GM10248 (cell line): Measurements from ENCODE around the gene S100A10.

Experiments used
- CTCF ChIA-PET: fragments of 300-600 bp; sonication (Branson Sonifier 250); formaldehyde crosslinking; extraction: SDS; loops from one replicate; lab custom pipeline; 2021; ENCODE audit warnings: antibody characterized with exemption; lab: Yijun Ruan, JAX
- POLR2A ChIA-PET: fragments of 350-650 bp; sonication (Branson Sonifier 250); formaldehyde crosslinking; extraction: SDS; loops from one replicate; lab custom pipeline; 2020; ENCODE audit warnings: antibody characterized with exemption; lab: Yijun Ruan, JAX
- DNase-seq: peaks from one replicate; pipeline ENCODE4 v3.0.0; 2012; ENCODE audit errors: extremely low spot score
- TF ChIP-seq, protein P1 (sequence below): IDR thresholded peaks from 2 replicates; pipeline ENCODE4 v1.5.1; 2012; ENCODE audit warnings: mild to moderate bottlenecking, low read depth; ENCODE audit errors: extremely low read depth, missing control alignments, control extremely low read depth

S100A10 gene

DNA sequence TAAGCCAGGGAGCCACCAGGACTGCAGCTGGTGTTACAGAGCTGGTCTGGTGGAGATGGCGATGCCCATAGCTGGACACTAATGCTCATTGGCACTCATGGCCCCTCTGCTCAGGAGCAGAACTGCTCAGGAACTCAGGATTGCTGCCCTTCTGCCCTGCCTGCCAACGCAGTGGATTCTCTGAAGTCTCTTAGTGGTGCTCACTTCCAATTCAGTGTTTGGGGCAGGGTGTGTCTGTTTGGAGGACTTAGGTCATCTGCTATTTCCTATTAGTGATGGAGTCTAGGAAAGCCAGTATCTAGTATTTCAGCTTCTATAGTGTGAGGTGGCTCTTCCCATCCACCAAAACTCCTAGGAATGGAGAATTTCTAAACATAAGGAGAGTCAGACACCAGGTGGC, 29.1 kb downstream of the S100A10 start:
- ChIA-PET POLR2A (no interaction called here), CTCF (interaction anchor here (1.0 to 9.1 kb wide), 2 partner anchors 32 to 37 kb away, joined by 3 to 131 read pairs; no protein-coding TSS in a partner anchor)
- DNase-seq, result no peak
- TF ChIP-seq, protein P1, sequence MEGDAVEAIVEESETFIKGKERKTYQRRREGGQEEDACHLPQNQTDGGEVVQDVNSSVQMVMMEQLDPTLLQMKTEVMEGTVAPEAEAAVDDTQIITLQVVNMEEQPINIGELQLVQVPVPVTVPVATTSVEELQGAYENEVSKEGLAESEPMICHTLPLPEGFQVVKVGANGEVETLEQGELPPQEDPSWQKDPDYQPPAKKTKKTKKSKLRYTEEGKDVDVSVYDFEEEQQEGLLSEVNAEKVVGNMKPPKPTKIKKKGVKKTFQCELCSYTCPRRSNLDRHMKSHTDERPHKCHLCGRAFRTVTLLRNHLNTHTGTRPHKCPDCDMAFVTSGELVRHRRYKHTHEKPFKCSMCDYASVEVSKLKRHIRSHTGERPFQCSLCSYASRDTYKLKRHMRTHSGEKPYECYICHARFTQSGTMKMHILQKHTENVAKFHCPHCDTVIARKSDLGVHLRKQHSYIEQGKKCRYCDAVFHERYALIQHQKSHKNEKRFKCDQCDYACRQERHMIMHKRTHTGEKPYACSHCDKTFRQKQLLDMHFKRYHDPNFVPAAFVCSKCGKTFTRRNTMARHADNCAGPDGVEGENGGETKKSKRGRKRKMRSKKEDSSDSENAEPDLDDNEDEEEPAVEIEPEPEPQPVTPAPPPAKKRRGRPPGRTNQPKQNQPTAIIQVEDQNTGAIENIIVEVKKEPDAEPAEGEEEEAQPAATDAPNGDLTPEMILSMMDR, result no peak

DNA sequence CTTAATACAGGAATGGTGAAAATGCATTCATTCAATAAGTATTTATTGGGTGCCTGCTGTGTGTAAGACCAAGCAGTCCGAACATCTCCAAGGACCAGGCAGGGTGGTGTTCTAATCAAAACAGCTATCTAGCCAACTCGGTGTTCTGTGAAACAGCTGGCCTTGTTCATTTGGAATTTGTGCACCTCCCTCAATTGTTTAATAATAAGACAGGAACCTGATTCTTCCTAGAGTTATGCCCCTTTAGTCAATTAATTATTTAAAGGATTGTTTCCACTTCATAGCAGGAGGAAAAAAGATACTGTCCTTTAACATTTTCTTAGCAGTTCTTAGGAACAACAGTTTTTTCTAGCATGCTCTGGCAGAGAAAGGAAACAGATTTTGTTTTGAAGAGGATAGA, 30.4 kb downstream of the S100A10 start:
- TF ChIP-seq, protein P1, result no peak
- no peak for DNase-seq
- CTCF ChIA-PET, result interaction anchor here (9.1 kb wide), 1 partner anchor 39 kb away, joined by 131 read pairs; no protein-coding TSS in a partner anchor
- POLR2A ChIA-PET, result no interaction called here

DNA sequence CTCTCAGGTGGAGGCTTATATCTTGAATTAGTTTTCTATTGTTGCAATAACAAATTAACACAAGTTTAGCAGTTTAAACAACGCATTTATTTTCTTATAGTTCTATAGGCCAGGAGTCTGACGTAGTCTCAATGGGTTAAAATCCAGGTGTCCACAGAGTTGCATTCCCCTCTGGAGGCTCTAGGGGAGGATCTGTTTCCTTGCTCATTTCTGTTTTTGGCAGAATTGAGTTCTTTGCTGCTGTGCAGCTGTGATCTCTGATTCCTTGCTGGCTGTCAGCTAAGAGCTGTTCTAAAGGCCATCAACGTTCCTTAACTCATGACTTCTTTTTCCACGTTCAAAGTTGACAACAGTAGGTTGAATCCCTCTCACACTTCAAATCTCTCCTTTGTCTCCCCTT, 31.8 kb downstream of the S100A10 start:
- no peak for DNase-seq
- POLR2A ChIA-PET, result no interaction called here
- TF ChIP-seq, protein P1, result no peak
- CTCF ChIA-PET, result no interaction called here

DNA sequence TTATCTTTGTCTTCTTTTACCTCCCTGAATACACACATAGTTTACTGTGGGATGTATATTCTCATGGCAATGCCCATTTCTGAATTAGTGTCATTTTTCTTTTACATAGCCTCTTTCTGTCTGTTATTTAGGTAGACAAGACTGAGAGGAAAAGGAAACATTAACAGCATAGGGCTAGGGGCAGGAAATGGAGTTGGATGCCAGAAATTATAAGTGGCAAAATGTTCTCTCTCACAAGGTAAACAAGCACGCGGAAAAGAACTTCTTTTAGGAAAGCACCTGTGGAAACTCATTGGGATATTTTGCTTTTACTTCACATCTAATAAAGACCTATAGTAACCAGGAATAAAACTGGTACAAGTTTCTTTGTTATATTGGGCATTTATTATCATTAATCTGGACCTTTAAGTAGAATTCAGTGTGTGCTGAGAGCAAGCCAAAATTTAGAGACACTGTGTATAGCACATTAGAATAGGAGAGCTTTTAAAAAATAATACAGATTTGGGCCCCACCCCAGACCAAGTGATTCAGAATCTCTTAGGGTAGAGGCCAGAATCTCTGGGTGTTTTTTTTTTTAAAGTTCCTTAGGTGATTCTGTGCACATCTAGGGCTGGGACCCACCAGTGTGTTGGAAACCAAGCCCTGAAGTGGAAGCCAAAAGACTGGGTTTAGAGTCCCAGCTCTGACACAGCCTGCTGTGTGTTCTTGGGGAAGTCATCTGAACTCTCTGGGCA, 32.7 kb downstream of the S100A10 start:
- DNase-seq, result no peak
- POLR2A ChIA-PET, result no interaction called here
- TF ChIP-seq, protein P1, result no peak
- CTCF ChIA-PET, result no interaction called here

DNA sequence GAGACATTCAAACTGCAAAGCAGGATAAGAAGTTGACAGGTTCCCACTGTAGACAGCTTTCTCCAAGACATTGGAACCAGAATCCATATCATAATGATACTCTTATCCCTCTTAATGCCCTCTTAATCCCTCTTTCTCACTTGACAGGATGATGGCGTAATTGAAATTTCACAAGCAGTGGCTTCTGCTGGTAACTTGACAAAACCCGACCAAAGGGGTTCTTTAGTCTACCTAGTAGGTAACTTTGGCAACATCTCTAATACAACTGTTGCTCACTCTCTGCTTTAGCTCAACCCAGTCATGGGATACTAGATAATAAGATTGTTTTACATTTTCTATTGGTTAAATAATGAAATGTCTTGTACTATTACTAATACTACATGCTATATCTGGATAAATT, 34.7 kb downstream of the S100A10 start:
- DNase-seq, result no peak
- CTCF ChIA-PET, result interaction anchor here (0.8 to 1.0 kb wide), 2 partner anchors 9 to 41 kb away, joined by 3 to 4 read pairs; no protein-coding TSS in a partner anchor
- POLR2A ChIA-PET, result no interaction called here
- TF ChIP-seq, protein P1, result no peak

DNA sequence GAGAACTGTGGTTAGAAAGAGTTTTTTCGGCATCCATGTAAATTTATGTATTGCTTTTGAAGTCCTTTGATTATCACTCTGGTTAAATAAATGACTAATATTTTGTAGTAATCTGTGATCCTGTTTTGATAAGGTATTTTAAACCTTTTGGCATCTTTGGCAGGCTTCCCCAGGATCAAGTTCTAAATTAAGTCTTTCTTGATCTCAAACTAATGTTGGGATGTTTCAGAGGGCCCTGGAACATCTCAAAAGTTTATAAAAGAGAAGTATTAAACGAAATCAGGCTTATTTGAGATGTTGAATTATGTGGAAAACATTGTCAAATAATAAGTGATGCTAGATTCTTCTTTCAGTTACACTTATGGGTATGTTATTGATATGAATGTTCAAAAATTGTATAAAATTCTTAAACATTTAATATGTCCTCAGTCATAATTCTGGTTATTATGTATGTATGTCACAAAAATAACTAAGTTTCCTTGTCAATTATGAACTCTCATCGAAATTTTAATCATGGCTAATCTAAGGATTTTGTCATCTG, 36.6 kb downstream of the S100A10 start:
- ChIA-PET POLR2A (no interaction called here), CTCF (no interaction called here)
- no peak for DNase-seq
- TF ChIP-seq, protein P1, result no peak
